ENCODE results near the gene RGS8.

DNA sequence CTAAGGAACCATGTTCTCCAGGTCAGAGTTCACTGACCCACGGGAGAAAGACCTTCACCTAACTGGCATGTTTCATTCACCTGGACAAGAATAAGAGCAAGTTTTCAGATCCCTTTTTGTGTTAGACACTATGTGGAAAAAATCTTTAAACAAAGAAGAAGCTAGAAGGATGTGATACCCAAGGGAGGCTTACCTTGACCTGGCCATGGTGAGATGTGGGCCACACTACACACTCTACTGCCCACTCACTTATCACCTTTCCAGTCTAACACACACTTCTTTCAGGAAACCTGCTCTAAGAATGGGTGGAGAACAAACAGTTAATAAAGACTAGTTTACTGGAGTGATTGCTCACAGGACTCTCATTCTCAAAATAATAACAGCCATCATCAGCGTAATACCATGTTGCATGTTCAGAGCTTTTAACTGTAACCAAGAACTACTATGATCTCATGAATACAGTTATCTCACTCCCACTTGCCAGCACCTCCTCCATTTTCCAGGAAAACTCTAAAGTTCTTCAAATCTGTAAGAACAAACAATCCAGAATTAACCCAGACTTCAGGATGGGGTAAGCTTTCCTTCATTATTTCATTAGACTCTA is 1.4 kb downstream of the RGS8 start:
- TF ChIP-seq TAF1 (IDR thresholded peaks at IDR 0.05; ENCODE audit: borderline replicate concordance, low read depth, low read length) (no peak), POLR2AphosphoS5 (IDR thresholded peaks at IDR 0.05; ENCODE audit: low read depth, low read length) (no peak)

Data from GM12892 (cell line).